Ramos (cell line): ENCODE results near the gene CT47B1.
"Not testable (repeated sequence)": the region's sequence is repeated elsewhere in the genome, so short reads cannot be mapped to it uniquely, and the experiment has no call there.

Experiments used
- in situ Hi-C: fragments of 300-500 bp; cut with MboI; formaldehyde crosslinking; loops from one replicate; pipeline ENCODE4 v1.14.3; 2022; ENCODE audit warnings: low sequenced_read_pairs; ENCODE audit not compliant: unreplicated experiment

CT47B1 gene

DNA sequence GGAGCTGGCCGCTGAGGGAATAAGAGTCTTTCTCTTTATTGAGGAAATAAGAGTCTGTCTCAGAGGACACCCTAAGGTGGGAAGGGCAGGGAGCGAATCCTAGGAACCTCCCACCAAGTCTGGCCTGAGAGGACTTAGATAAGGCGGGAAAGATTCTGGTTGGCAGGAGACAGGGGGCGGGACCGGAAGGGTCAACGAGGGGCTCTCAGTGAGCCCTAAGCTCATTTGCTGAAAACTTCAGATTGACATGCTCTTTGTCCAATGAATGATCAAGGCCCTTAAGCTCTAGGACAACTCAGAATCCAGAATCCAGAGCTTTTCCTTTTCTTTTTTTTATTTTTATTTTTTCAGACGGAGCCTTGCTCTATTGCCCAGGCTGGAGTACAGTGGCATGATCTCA, at the start of gene CT47B1:
Gene CT47B1 (minus strand): TSS at position 101 of the 400 bp plus-strand sequence. CDS start 196 bp downstream, outside the sequence.
- in situ Hi-C loops = not testable (repeated sequence)

DNA sequence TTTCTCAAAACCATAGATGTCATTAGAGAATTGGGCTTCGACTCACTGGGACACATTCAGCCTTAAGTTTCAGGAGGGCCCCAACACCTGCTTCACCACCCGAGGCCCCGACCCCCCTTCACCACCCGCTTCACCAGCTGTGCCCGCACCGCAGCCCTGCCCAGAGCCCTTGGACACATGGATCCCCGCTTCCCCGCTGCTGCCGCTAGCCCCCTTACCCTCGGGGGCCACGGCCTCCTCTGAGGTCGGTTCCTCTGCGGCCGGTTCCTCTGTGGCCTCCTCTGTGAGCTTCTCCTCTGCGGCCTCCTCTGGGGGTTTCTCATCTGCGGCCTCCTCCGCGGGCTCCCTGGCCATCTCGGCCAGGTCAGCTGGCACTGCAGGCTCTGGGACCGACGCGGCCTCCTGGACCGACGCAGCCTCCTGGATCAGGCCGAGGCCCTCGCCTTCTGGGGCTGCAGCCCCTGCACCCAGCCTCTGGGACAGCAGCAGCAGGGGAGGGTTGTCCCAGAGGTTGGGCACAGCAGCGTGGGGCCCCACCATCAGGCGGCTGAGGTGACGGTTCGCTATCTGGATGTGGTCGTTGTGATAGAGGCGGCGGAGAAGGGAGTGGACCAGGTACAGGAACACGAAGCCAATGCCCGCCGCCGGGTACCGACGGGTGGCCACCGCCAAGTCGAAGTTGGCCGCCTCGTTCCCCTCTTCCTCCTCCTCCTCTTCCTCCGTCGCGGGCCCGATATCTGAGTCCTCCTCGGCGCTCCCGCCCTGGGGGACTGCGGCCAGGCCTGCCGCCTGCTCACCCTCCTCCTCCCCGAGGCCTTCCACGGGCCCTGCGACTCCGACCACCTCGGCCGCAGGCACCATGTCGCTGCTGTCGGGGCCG, 748 bp downstream of the CT47B1 start:
- in situ Hi-C loops = no loop called here

DNA sequence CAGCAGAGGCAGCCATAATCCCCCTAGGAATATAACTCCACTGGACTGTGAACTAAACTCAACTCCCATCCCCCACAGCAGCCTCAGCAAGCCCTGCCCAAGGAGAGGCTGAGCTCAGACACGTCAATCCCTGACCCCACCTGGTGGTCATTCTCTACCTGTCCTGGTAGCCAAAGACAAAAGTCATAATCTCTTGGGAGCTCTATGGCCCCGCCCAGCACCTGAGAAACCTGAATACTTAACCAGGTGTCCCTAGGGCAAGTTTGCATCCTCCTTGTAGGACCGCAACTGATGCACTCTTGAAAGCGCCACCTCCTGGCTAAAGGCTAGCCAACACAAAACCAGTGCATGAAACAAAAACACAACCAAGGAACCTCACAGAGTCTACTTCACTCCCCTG, 18.4 kb downstream of the CT47B1 start:
- in situ Hi-C loops = no loop called here

DNA sequence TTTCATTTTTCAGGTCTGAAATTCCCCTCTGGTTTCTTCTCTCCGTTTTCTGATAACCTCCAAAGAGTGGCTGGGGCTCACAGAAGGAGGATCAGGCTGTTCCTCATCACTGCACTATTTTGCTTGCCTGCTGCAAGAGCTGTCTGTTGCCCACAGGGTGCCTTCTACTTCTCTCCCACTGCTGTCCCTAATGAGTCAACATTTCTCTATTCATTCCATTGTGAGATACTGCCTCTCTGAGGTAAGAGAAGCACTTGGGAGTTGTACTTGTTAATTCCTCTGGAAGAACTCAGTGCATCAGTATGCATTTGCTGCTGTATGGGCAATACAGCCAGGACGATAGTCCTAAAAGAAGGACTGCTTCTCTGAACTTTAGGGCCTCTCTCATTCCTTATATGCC, 34.8 kb downstream of the CT47B1 start:
- in situ Hi-C loops = no loop called here

DNA sequence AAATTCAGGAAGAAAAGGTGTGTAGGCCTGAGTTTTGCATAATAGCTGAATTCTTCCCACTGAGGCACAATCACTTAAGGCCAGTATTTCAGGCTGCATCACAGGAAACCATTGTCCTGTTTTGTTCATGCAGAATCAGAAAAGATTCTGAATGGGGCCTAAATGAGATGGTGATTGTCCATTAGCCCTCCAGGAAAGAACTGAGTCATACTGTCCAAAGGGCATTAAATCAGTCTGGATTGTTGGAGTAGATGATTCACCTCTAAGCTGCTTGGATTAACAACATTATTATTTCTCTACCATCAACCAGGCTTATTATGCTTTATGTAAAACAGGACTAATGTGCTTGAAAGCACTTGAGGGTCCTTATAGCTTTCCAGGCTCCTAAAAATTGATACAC, 36.2 kb downstream of the CT47B1 start:
- in situ Hi-C loops = no loop called here

DNA sequence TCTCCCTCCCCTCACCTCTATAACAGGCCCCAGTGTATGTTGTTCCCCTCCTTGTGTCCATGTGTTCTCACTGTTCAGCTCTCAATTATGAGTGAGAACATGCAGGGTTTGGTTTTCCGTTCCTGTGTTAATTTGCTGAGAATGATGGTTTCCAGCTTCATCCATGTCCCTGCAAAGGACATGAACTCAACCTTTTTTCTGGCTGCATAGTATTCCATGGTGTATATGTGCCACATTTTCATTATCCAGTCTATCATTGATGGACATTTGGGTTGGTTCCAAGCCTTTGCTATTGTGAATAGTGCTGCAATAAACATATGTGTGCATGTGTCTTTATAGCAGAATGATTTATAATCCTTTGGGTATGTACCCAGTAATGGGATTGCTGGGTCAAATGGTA, 48.5 kb downstream of the CT47B1 start:
- in situ Hi-C loops = not testable (repeated sequence)

DNA sequence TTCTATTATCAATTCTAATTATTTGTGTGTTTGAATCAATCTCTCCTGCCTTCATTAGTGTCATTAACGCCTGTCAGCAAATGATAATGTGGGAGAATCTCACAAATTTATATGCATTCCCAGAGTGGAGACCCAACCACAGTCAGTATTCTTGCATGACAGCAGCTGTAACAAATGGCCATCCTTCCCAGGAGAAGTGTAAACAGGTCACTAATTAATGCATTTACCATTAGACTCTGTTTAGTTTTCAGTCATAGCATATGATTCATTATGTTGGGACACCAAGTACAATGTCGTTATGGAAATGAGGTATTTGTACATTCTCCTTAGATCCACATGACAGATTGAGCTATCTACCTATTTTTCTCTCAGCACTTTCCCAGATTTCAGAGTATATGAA, 50.5 kb downstream of the CT47B1 start:
- in situ Hi-C loops = no loop called here

DNA sequence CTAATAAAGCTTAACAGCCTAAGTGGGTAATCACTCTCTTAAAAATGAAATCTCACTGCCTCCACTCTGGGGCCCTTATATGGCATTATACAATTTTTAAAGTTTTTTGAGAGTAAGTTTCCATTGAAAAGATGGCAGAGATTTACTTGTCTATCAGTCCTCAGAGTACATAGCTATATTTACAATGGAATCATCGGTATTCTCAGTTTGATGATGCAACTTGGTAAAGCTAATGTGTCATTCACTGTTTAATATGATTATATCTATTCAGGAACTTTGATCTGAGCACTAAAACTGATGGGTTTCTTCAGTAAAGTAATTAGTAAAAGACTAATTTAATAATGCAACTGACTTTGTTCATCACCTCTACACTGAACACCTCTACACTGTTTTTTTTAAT, 51.6 kb downstream of the CT47B1 start:
- in situ Hi-C loops = no loop called here

DNA sequence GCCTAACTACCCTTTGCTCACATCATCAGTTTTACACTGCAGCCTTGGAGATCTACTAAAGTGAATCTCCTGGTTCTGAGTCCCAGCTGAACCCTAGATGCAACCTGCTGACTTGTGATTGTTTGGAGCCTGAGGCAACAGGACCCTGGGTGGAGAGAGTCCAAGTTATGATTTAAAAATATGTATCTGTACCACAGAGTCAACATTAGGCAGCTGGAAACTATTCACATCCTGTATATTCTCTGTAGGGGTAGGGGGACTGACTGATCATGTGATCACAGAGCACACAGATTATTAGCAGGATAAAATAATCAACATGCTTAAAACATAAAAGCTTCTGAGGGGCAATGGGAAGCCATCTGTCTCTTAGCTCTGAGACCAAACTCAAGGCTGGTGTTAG, 52.1 kb downstream of the CT47B1 start:
- in situ Hi-C loops = no loop called here
